ENCODE data around the gene LCN10. TPM values are rescaled to one million over a fixed set of nuclear protein-coding genes. Genes with fewer than 3 reads are reported as not detected.

The LCN10 gene
- total RNA-seq, 2 experiments from 2014 or later = not detected

DNA sequence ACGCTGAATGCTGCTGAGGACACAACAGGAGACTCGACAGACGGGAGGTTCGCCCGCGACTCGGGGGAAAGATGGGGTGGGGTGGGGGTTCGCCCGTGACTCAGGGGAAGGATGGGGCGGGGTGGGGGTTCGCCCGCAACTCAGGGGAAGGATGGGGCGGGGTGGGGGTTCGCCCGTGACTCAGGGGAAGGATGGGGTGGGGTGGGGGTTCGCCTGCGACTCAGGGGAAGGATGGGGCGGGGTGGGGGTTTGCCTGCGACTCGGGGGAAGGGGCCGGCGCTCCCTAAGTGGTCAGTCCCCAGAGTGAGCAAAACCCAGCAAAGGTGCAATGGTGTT lies 3.4 kb upstream of the LCN10 start:
- H3K4me1 ChIP-seq (ENCODE audit: insufficient read depth, low read length) = peaks cover 15% of the 10 kb centered on the region
- TF ChIP-seq, protein P1, sequence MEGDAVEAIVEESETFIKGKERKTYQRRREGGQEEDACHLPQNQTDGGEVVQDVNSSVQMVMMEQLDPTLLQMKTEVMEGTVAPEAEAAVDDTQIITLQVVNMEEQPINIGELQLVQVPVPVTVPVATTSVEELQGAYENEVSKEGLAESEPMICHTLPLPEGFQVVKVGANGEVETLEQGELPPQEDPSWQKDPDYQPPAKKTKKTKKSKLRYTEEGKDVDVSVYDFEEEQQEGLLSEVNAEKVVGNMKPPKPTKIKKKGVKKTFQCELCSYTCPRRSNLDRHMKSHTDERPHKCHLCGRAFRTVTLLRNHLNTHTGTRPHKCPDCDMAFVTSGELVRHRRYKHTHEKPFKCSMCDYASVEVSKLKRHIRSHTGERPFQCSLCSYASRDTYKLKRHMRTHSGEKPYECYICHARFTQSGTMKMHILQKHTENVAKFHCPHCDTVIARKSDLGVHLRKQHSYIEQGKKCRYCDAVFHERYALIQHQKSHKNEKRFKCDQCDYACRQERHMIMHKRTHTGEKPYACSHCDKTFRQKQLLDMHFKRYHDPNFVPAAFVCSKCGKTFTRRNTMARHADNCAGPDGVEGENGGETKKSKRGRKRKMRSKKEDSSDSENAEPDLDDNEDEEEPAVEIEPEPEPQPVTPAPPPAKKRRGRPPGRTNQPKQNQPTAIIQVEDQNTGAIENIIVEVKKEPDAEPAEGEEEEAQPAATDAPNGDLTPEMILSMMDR (IDR thresholded peaks at IDR 0.05) = no peak
- DNase-seq (no peak), ATAC-seq (ENCODE audit: poor library complexity) (no peak)
- H3K36me3 ChIP-seq (ENCODE audit: insufficient read depth, low read length) = no peaks in the 10 kb centered on the region
- peaks cover 12 to 14% of the 10 kb centered on the region in 2 experiments for H3K27me3 ChIP-seq (ENCODE audit: control insufficient read depth in 1 of 2, insufficient read depth in 2 of 2, low read length in 2 of 2)
- Mint-ChIP-seq H3K36me3 (ENCODE audit: low read depth) (no peaks in the 10 kb centered on the region), H3K4me3 (no peak overlapping the region), H3K27ac (no peak overlapping the region), H3K9me3 (peaks cover under 1% of the 10 kb centered on the region), H3K27me3 (peaks cover 4% of the 10 kb centered on the region), H3K4me1 (ENCODE audit: low read depth) (no peaks in the 10 kb centered on the region)
- ChIA-PET POLR2A (no interaction called here), CTCF (no interaction called here)
- intact Hi-C loops (cut with DNase I, micrococcal nuclease) = no loop called here
- H3K27ac ChIP-seq (ENCODE audit: low read depth in 1 of 2, low read length in 2 of 2) = no peak overlapping the region
- peaks cover 0 to 24% of the 10 kb centered on the region in 2 experiments for H3K9me3 ChIP-seq (ENCODE audit: control insufficient read depth in 1 of 2, insufficient read depth in 1 of 2, low read length in 2 of 2)
- no peak overlapping the region for H3K4me3 ChIP-seq (ENCODE audit: low read length)

DNA sequence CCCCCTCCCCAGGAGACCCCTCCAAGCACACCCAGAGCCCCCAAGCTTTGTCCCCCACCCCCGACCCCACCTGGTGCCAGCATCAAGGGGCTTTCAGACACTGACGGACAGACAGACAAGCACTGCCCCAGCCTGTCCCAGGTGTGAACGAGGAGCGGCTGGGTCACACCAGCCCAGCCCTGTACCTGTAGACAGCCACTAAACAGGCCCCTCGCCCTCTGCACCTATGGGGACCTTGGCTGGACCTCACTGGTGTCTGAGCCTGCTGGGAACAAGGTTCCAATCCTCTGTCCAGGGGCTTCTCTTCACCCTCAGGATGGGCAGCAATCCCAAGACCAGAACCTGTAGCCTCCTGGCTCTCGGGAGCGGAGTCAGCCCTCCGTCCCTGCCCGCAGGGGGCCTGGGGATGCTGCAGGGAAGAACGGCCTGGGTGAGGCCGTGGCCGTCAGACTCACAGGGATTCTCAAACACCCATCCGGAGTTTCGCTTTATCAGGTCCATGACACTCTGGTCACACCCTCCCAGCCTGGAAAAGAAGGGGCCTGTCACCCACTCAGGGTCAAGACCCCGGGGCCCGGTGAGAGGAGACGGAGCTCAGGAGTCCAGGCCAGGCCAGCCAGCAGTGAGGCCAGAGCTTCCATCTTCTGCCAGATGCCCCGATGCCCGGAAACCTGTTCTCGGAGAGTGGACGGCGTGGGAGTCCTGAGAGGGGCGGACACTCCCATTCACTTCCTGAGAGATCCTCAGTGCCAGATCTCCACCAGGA lies 2.8 kb upstream of the LCN10 start:
- no peak for DNase-seq
- H3K4me1 Mint-ChIP-seq (ENCODE audit: low read depth) = no peaks in the 10 kb centered on the region
- no peak for ATAC-seq (ENCODE audit: poor library complexity)
- CTCF ChIA-PET = no interaction called here
- no peaks in the 10 kb centered on the region for H3K36me3 Mint-ChIP-seq (ENCODE audit: low read depth)
- POLR2A ChIA-PET = no interaction called here
- Histone ChIP-seq H3K36me3 (ENCODE audit: insufficient read depth, low read length) (no peaks in the 10 kb centered on the region), H3K4me1 (ENCODE audit: insufficient read depth, low read length) (peaks cover 19% of the 10 kb centered on the region), H3K9me3 (ENCODE audit: control insufficient read depth in 1 of 2, insufficient read depth in 1 of 2, low read length in 2 of 2) (peaks cover 0 to 29% of the 10 kb centered on the region in 2 experiments), H3K4me3 (ENCODE audit: low read length) (no peak overlapping the region), H3K27me3 (ENCODE audit: control insufficient read depth in 1 of 2, insufficient read depth in 2 of 2, low read length in 2 of 2) (peaks cover 12 to 14% of the 10 kb centered on the region in 2 experiments), H3K27ac (ENCODE audit: low read depth in 1 of 2, low read length in 2 of 2) (no peak overlapping the region)
- no peaks in the 10 kb centered on the region for H3K9me3 Mint-ChIP-seq
- TF ChIP-seq, protein P1 (IDR thresholded peaks at IDR 0.05) = no peak
- H3K27ac Mint-ChIP-seq = no peak overlapping the region
- intact Hi-C loops (cut with DNase I, micrococcal nuclease) = no loop called here
- no peak overlapping the region for H3K4me3 Mint-ChIP-seq
- H3K27me3 Mint-ChIP-seq = peaks cover 4% of the 10 kb centered on the region

DNA sequence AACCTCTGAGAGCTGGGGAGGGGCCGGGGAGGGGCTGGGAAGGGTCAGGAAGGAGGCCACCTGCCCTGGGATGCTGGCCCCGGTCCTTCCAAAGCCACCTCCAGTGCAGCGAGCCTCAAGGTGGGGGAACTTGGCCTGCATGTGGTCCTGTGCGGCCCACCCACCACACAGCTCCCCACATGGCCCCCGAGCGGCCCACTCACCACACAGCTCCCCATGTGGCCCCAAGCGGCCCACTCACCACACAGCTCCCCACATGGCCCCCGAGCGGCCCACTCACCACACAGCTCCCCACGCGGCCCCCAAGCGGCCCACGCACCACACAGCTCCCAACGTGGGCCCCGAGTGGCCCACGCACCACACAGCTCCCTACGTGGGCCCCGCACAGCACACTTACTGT lies 2.0 kb upstream of the LCN10 start:
- H3K27ac Mint-ChIP-seq = no peak overlapping the region
- ChIA-PET CTCF (no interaction called here), POLR2A (no interaction called here)
- intact Hi-C loops (cut with DNase I, micrococcal nuclease) = no loop called here
- DNase-seq = no peak
- H3K4me1 Mint-ChIP-seq (ENCODE audit: low read depth) = no peaks in the 10 kb centered on the region
- Histone ChIP-seq H3K4me1 (ENCODE audit: insufficient read depth, low read length) (peaks cover 19% of the 10 kb centered on the region), H3K9me3 (ENCODE audit: control insufficient read depth in 1 of 2, insufficient read depth in 1 of 2, low read length in 2 of 2) (peaks cover 0 to 29% of the 10 kb centered on the region in 2 experiments), H3K36me3 (ENCODE audit: insufficient read depth, low read length) (no peaks in the 10 kb centered on the region), H3K27ac (ENCODE audit: low read depth in 1 of 2, low read length in 2 of 2) (no peak overlapping the region), H3K4me3 (ENCODE audit: low read length) (no peak overlapping the region), H3K27me3 (ENCODE audit: control insufficient read depth in 1 of 2, insufficient read depth in 2 of 2, low read length in 2 of 2) (peaks cover 12 to 14% of the 10 kb centered on the region in 2 experiments)
- no peak overlapping the region for H3K4me3 Mint-ChIP-seq
- H3K9me3 Mint-ChIP-seq = no peaks in the 10 kb centered on the region
- no peaks in the 10 kb centered on the region for H3K36me3 Mint-ChIP-seq (ENCODE audit: low read depth)
- ATAC-seq (ENCODE audit: poor library complexity) = no peak
- peaks cover 4% of the 10 kb centered on the region for H3K27me3 Mint-ChIP-seq
- TF ChIP-seq, protein P1 (IDR thresholded peaks at IDR 0.05) = no peak

All from CD4-positive, alpha-beta T cell (primary cell).